ENCODE data around the gene GRIPAP1.
"Not testable (repeated sequence)": the region's sequence is repeated elsewhere in the genome, so short reads cannot be mapped to it uniquely, and the experiment has no call there.

- not testable (repeated sequence) for TF ChIP-seq POU6F1 (CRISPR knock-in tag; IDR thresholded peaks at IDR 0.05; ENCODE audit: borderline replicate concordance, low read depth); RARB (CRISPR knock-in tag; IDR thresholded peaks at IDR 0.05); OSR1 (CRISPR knock-in tag; IDR thresholded peaks at IDR 0.05); ZFP3 (CRISPR knock-in tag; IDR thresholded peaks at IDR 0.05); PPARA (CRISPR knock-in tag; IDR thresholded peaks at IDR 0.05; ENCODE audit: borderline replicate concordance); CSDC2 (CRISPR knock-in tag; IDR thresholded peaks at IDR 0.05); ZFP30 (CRISPR knock-in tag; IDR thresholded peaks at IDR 0.05); CREB5 (CRISPR knock-in tag; IDR thresholded peaks at IDR 0.05; ENCODE audit: low read depth); ZNF565 (CRISPR knock-in tag; conservative IDR thresholded peaks at IDR 0.05; ENCODE audit: low read depth); ARNTL (CRISPR knock-in tag; IDR thresholded peaks at IDR 0.05; ENCODE audit: borderline replicate concordance, low read depth); TCF4 (CRISPR knock-in tag; IDR thresholded peaks at IDR 0.05; ENCODE audit: borderline replicate concordance)
- TF ChIP-seq, protein P1, sequence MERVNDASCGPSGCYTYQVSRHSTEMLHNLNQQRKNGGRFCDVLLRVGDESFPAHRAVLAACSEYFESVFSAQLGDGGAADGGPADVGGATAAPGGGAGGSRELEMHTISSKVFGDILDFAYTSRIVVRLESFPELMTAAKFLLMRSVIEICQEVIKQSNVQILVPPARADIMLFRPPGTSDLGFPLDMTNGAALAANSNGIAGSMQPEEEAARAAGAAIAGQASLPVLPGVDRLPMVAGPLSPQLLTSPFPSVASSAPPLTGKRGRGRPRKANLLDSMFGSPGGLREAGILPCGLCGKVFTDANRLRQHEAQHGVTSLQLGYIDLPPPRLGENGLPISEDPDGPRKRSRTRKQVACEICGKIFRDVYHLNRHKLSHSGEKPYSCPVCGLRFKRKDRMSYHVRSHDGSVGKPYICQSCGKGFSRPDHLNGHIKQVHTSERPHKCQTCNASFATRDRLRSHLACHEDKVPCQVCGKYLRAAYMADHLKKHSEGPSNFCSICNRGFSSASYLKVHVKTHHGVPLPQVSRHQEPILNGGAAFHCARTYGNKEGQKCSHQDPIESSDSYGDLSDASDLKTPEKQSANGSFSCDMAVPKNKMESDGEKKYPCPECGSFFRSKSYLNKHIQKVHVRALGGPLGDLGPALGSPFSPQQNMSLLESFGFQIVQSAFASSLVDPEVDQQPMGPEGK (CRISPR knock-in tag; IDR thresholded peaks at IDR 0.05; ENCODE audit: borderline replicate concordance), result not testable (repeated sequence)
- TF ChIP-seq, protein P2, sequence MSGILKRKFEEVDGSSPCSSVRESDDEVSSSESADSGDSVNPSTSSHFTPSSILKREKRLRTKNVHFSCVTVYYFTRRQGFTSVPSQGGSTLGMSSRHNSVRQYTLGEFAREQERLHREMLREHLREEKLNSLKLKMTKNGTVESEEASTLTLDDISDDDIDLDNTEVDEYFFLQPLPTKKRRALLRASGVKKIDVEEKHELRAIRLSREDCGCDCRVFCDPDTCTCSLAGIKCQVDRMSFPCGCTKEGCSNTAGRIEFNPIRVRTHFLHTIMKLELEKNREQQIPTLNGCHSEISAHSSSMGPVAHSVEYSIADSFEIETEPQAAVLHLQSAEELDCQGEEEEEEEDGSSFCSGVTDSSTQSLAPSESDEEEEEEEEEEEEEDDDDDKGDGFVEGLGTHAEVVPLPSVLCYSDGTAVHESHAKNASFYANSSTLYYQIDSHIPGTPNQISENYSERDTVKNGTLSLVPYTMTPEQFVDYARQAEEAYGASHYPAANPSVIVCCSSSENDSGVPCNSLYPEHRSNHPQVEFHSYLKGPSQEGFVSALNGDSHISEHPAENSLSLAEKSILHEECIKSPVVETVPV (CRISPR knock-in tag; IDR thresholded peaks at IDR 0.05), result not testable (repeated sequence)
Observed at GRCh38 chrX:48980341-48980740, 21.7 kb downstream of the GRIPAP1 start.
